Skeletal muscle satellite cell (primary cell): ENCODE measurements around the gene DRD3.

Experiments
- H3K27me3 ChIP-seq: 2 replicates; pipeline ENCODE4 v1.7.0; 2013; ENCODE audit warnings: low read length; ENCODE audit not compliant: control insufficient read depth, insufficient read depth
- H3K36me3 ChIP-seq: 2 replicates; pipeline ENCODE4 v1.7.0; 2013; ENCODE audit warnings: mild to moderate bottlenecking, control low read depth, low read length; ENCODE audit not compliant: insufficient read depth
- H3K4me1 ChIP-seq: 2 replicates; pipeline ENCODE4 v1.7.0; 2013; ENCODE audit warnings: low read length; ENCODE audit not compliant: control insufficient read depth, insufficient read depth
- H3K4me2 ChIP-seq: 2 replicates; pipeline ENCODE4 v1.7.0; 2013; ENCODE audit warnings: mild to moderate bottlenecking, low read length
- H3K4me3 ChIP-seq: 2 replicates; pipeline ENCODE4 v1.7.0; 2013; ENCODE audit warnings: low read length
- H3K9ac ChIP-seq: 2 replicates; pipeline ENCODE4 v1.7.0; 2013; ENCODE audit warnings: mild to moderate bottlenecking, low read depth, low read length, moderate library complexity
- H3K9me3 ChIP-seq: replicated peaks from 2 replicates; pipeline ENCODE4 v1.7.0; 2013; ENCODE audit warnings: mild to moderate bottlenecking, control low read depth, low read length

The DRD3 gene

GRCh38 chr3:114176890-114177289, 2.0 kb downstream of the DRD3 start:
- no peaks in the 10 kb centered on the region for H3K9me3 ChIP-seq

GRCh38 chr3:114176487-114176886, 2.4 kb downstream of the DRD3 start:
- Histone ChIP-seq H3K36me3 (no peaks in the 10 kb centered on the region), H3K27me3 (peaks cover 8% of the 10 kb centered on the region), H3K9ac (no peak overlapping the region), H3K4me1 (no peaks in the 10 kb centered on the region), H3K9me3 (no peaks in the 10 kb centered on the region), H3K4me3 (no peak overlapping the region), H3K4me2 (no peak overlapping the region)

More at GRCh38 chr3:114176890-114177289, 2.0 kb downstream of the DRD3 start:
- no peak overlapping the region for H3K4me3 ChIP-seq
- no peaks in the 10 kb centered on the region for H3K4me1 ChIP-seq
- H3K4me2 ChIP-seq, result no peak overlapping the region
- peaks cover 8% of the 10 kb centered on the region for H3K27me3 ChIP-seq
- no peak overlapping the region for H3K9ac ChIP-seq
- H3K36me3 ChIP-seq, result no peaks in the 10 kb centered on the region

- no peak overlapping the region for H3K9ac ChIP-seq
- no peaks in the 10 kb centered on the region for H3K4me1 ChIP-seq
- H3K36me3 ChIP-seq, result no peaks in the 10 kb centered on the region
- no peaks in the 10 kb centered on the region for H3K27me3 ChIP-seq
- H3K4me2 ChIP-seq, result no peak overlapping the region
- H3K4me3 ChIP-seq, result no peak overlapping the region
- no peaks in the 10 kb centered on the region for H3K9me3 ChIP-seq
Measured at GRCh38 chr3:114175204-114175987, 3.5 kb downstream of the DRD3 start.

GRCh38 chr3:114171677-114172076, 7.2 kb downstream of the DRD3 start:
- H3K4me1 ChIP-seq, result no peaks in the 10 kb centered on the region

GRCh38 chr3:114168150-114168549, 10.7 kb downstream of the DRD3 start:
- Histone ChIP-seq H3K4me1 (no peaks in the 10 kb centered on the region), H3K27me3 (peaks cover 27% of the 10 kb centered on the region), H3K9me3 (no peaks in the 10 kb centered on the region), H3K4me3 (no peak overlapping the region), H3K4me2 (no peak overlapping the region), H3K9ac (no peak overlapping the region), H3K36me3 (no peaks in the 10 kb centered on the region)

More at GRCh38 chr3:114171677-114172076, 7.2 kb downstream of the DRD3 start:
- Histone ChIP-seq H3K27me3 (peaks cover 20% of the 10 kb centered on the region), H3K9me3 (no peaks in the 10 kb centered on the region), H3K4me2 (no peak overlapping the region), H3K36me3 (no peaks in the 10 kb centered on the region), H3K4me3 (no peak overlapping the region), H3K9ac (no peak overlapping the region)

- H3K4me1 ChIP-seq, result no peaks in the 10 kb centered on the region
Measured at GRCh38 chr3:114157321-114157720, 21.5 kb downstream of the DRD3 start.

GRCh38 chr3:114155370-114155821, 23.5 kb downstream of the DRD3 start:
- Histone ChIP-seq H3K36me3 (no peaks in the 10 kb centered on the region), H3K4me2 (no peak overlapping the region), H3K4me3 (no peak overlapping the region), H3K27me3 (peaks cover 25% of the 10 kb centered on the region), H3K4me1 (no peaks in the 10 kb centered on the region), H3K9ac (no peak overlapping the region), H3K9me3 (no peaks in the 10 kb centered on the region)

More at GRCh38 chr3:114157321-114157720, 21.5 kb downstream of the DRD3 start:
- peaks cover 27% of the 10 kb centered on the region for H3K27me3 ChIP-seq
- H3K36me3 ChIP-seq, result no peaks in the 10 kb centered on the region
- no peak overlapping the region for H3K4me3 ChIP-seq
- no peak overlapping the region for H3K9ac ChIP-seq
- H3K9me3 ChIP-seq, result no peaks in the 10 kb centered on the region
- H3K4me2 ChIP-seq, result no peak overlapping the region

GRCh38 chr3:114154321-114154821, 24.5 kb downstream of the DRD3 start:
- Histone ChIP-seq H3K4me3 (no peak overlapping the region), H3K4me1 (no peaks in the 10 kb centered on the region), H3K36me3 (no peaks in the 10 kb centered on the region), H3K27me3 (peaks cover 24% of the 10 kb centered on the region), H3K4me2 (no peak overlapping the region), H3K9me3 (no peaks in the 10 kb centered on the region), H3K9ac (no peak overlapping the region)

GRCh38 chr3:114152519-114153151, 26.2 kb downstream of the DRD3 start:
- peaks cover 15% of the 10 kb centered on the region for H3K27me3 ChIP-seq
- H3K9me3 ChIP-seq, result no peaks in the 10 kb centered on the region
- H3K4me3 ChIP-seq, result peak overlapping the region; percentile 73
- H3K9ac ChIP-seq, result peak overlapping the region; percentile 26
- H3K4me2 ChIP-seq, result peak overlapping the region; percentile 92
- no peaks in the 10 kb centered on the region for H3K4me1 ChIP-seq
- H3K36me3 ChIP-seq, result no peaks in the 10 kb centered on the region

GRCh38 chr3:114151091-114151490, 27.8 kb downstream of the DRD3 start:
- Histone ChIP-seq H3K9me3 (no peaks in the 10 kb centered on the region), H3K4me1 (no peaks in the 10 kb centered on the region), H3K4me2 (no peak overlapping the region), H3K4me3 (no peak overlapping the region), H3K27me3 (peaks cover 7% of the 10 kb centered on the region), H3K36me3 (no peaks in the 10 kb centered on the region), H3K9ac (no peak overlapping the region)

GRCh38 chr3:114147251-114147650, 31.6 kb downstream of the DRD3 start:
- H3K4me3 ChIP-seq, result no peak overlapping the region
- no peaks in the 10 kb centered on the region for H3K36me3 ChIP-seq
- H3K9ac ChIP-seq, result no peak overlapping the region
- H3K4me1 ChIP-seq, result peaks cover 14% of the 10 kb centered on the region
- no peak overlapping the region for H3K4me2 ChIP-seq
- no peaks in the 10 kb centered on the region for H3K9me3 ChIP-seq
- H3K27me3 ChIP-seq, result peaks cover 5% of the 10 kb centered on the region
